Lung (tissue), 12 donors: ENCODE results near the gene TEX2. TPM values are rescaled to one million over a fixed set of nuclear protein-coding genes. Genes with fewer than 3 reads are reported as not detected.

ENCODE experiments used
- ATAC-seq: fragments of 200-7000 bp; cut with Tn5 transposase; one replicate; pipeline ENCODE4 v1.9.1; 2020; ENCODE audit warnings: moderate number of reproducible peaks; ENCODE audit not compliant: insufficient read depth, low FRiP score
- DNase-seq, 3 donors: peaks; one replicate each; pipeline ENCODE4 v3.0.0-alpha.2; 2013 to 2017
- H3K27ac ChIP-seq, 2 donors: one replicate each; pipeline ENCODE4 v1.5.1; 2013; ENCODE audit warnings: mild to moderate bottlenecking in 2 of 2, moderate library complexity in 2 of 2, control low read depth in 1 of 2, inconsistent platforms in 1 of 2, low read depth in 1 of 2, low read length in 1 of 2
- H3K27me3 ChIP-seq, 3 donors: one replicate each; pipeline ENCODE4 v1.5.1; 2013; ENCODE audit warnings: low read length in 2 of 3; ENCODE audit not compliant: control insufficient read depth in 3 of 3, insufficient read depth in 3 of 3
- H3K36me3 ChIP-seq, 4 donors: one replicate each; pipeline ENCODE4 v1.5.1; 2013; ENCODE audit warnings: low read length in 4 of 4, mild to moderate bottlenecking in 1 of 4, moderate library complexity in 1 of 4; ENCODE audit not compliant: control insufficient read depth in 4 of 4, insufficient read depth in 4 of 4
- H3K4me1 ChIP-seq, 5 donors: one replicate each; pipeline ENCODE4 v1.5.1; 2013; ENCODE audit warnings: low read length in 5 of 5, mild to moderate bottlenecking in 2 of 5, moderate library complexity in 1 of 5; ENCODE audit not compliant: control insufficient read depth in 5 of 5, insufficient read depth in 5 of 5
- H3K4me3 ChIP-seq: one replicate; pipeline ENCODE4 v1.5.1; 2013; ENCODE audit warnings: mild to moderate bottlenecking, control low read depth, moderate library complexity
- H3K9ac ChIP-seq, 2 donors: one replicate each; pipeline ENCODE4 v1.5.1; 2013; ENCODE audit warnings: low read length in 2 of 2, control low read depth in 1 of 2; ENCODE audit not compliant: insufficient read depth in 1 of 2
- H3K9me3 ChIP-seq, 4 donors: one replicate each; pipeline ENCODE4 v1.5.1; 2013; ENCODE audit warnings: low read length in 3 of 4, mild to moderate bottlenecking in 1 of 4, moderate library complexity in 1 of 4; ENCODE audit not compliant: control insufficient read depth in 4 of 4, insufficient read depth in 3 of 4
- WGBS, 2 donors: extraction: QIAGEN DNeasy Blood & Tissue Kit; methylation state at CpG; one replicate each; pipeline ENCODE4 v1.1.7; 2013; 5-methylcytosine and 5-hydroxymethylcytosine counted together
- polyA plus RNA-seq, 2 donors: library from polyadenylated mRNA; stranded (reverse); fragments of 200-250 nt; gene quantifications; one replicate each; pipeline ENCODE4 v1.2.1, GENCODE V29; 2013
- total RNA-seq, 2 donors: library from RNA; depleted of rRNA in 1 of 2; stranded (reverse); fragments of >200 nt in 1 of 2; gene quantifications; one replicate each; pipeline ENCODE4 v1.2.1, GENCODE V29; 2014 to 2021
- TF ChIP-seq, protein P1 (sequence below): IDR thresholded peaks from 2 replicates; pipeline ENCODE4 v1.5.1; 2012; ENCODE audit warnings: mild to moderate bottlenecking; ENCODE audit errors: control extremely low read depth, extremely low read depth
- donor health status: control.
- donor health status: control.
- donor health status: Bipolar disorder and iron deficiency.
- donor health status: healthy.
- donor health status: DM: yes; HTN: yes; CAD: no.

The TEX2 gene
- total and polyA plus RNA-seq, 4 donors: 10.0 to 42.8 (median 28.8) TPM

GRCh38 chr17:64128787-64129514, 134.1 kb downstream of the TEX2 start:
- Histone ChIP-seq H3K9me3 (no peaks in the 10 kb centered on the region), H3K27me3 (no peaks in the 10 kb centered on the region), H3K36me3 (no peaks in the 10 kb centered on the region), H3K4me3 (peak overlapping the region; percentile 77), H3K9ac (peak overlapping the region; percentile 63 to 66), H3K4me1 (peaks cover 3 to 21% (median 9%) of the 10 kb centered on the region in 5 donors), H3K27ac (peak overlapping the region; percentile 86 to 95)
- TF ChIP-seq, protein P1, sequence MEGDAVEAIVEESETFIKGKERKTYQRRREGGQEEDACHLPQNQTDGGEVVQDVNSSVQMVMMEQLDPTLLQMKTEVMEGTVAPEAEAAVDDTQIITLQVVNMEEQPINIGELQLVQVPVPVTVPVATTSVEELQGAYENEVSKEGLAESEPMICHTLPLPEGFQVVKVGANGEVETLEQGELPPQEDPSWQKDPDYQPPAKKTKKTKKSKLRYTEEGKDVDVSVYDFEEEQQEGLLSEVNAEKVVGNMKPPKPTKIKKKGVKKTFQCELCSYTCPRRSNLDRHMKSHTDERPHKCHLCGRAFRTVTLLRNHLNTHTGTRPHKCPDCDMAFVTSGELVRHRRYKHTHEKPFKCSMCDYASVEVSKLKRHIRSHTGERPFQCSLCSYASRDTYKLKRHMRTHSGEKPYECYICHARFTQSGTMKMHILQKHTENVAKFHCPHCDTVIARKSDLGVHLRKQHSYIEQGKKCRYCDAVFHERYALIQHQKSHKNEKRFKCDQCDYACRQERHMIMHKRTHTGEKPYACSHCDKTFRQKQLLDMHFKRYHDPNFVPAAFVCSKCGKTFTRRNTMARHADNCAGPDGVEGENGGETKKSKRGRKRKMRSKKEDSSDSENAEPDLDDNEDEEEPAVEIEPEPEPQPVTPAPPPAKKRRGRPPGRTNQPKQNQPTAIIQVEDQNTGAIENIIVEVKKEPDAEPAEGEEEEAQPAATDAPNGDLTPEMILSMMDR: no peak
- 12 to 15% methylated on average over 15 of the region's 15 CpGs for WGBS, 2 donors
- peak; percentile 51 to 63 (median 56) for DNase-seq
- no peak for ATAC-seq

DNA sequence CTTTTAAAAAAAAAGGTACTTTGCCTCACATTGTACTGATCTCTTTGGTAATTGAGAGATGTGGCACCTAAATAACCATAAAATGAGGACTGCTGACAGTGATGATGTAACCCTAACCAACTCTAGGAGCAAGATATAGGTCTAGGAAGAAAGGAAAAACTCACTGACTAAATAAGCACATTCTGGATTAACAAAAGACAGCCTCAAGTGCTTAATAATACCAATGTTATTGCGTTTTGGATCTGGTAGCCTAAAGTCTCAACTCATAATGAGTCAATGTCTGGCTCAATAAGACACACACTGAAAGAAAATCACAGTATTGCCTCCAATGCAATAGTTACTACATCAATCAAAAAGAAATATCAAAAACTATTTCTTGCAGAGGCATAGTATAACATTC, 136.1 kb downstream of the TEX2 start:
- TF ChIP-seq, protein P1: no peak
- no peak for ATAC-seq
- Histone ChIP-seq H3K9ac (no peak overlapping the region), H3K27ac (no peak overlapping the region), H3K36me3 (no peaks in the 10 kb centered on the region), H3K4me3 (no peak overlapping the region), H3K4me1 (peaks cover 3 to 25% (median 9%) of the 10 kb centered on the region in 5 donors), H3K27me3 (no peaks in the 10 kb centered on the region), H3K9me3 (no peaks in the 10 kb centered on the region)
- 72 to 100% methylated on average over 1 of the region's 1 CpG for WGBS, 2 donors
- no peak for DNase-seq

DNA sequence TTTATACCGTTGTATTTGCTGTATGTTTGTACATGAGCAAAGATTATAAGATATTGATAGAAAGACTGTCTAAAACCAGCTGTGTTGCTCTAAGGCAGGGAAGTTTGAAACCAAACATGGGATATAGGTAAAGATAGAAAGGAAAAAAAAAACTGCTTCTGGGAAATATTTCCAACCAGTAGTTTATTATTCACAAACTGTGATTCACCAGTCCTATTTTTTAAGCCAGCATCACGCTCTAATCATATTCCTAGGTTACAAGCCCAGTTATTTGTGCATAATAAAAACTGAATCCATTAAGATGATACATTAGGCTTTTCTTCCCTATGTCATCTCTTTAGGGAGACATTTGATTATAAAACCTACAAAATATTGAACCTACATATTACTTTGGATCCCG, 137.1 kb downstream of the TEX2 start:
- TF ChIP-seq, protein P1: no peak
- Histone ChIP-seq H3K9me3 (no peaks in the 10 kb centered on the region), H3K36me3 (no peaks in the 10 kb centered on the region), H3K9ac (no peak overlapping the region), H3K27ac (no peak overlapping the region), H3K4me3 (no peak overlapping the region), H3K4me1 (peaks cover 4 to 20% (median 9%) of the 10 kb centered on the region in 5 donors), H3K27me3 (no peaks in the 10 kb centered on the region)
- 79 to 91% methylated on average over 3 of the region's 3 CpGs for WGBS, 2 donors
- ATAC-seq (no peak), DNase-seq (no peak)
